GM12874 (cell line): ENCODE data around the gene ZCCHC7.

Experiments used
- TF ChIP-seq, protein P1 (sequence below): IDR thresholded peaks from 2 replicates; pipeline ENCODE4 v1.5.1; 2011; ENCODE audit warnings: low read depth, mild to moderate bottlenecking, control low read depth, low read length, moderate library complexity; ENCODE audit not compliant: insufficient read depth

The ZCCHC7 gene

GRCh38 chr9:37117956-37118355 lies 2.4 kb upstream of the ZCCHC7 start:
- TF ChIP-seq, protein P1, sequence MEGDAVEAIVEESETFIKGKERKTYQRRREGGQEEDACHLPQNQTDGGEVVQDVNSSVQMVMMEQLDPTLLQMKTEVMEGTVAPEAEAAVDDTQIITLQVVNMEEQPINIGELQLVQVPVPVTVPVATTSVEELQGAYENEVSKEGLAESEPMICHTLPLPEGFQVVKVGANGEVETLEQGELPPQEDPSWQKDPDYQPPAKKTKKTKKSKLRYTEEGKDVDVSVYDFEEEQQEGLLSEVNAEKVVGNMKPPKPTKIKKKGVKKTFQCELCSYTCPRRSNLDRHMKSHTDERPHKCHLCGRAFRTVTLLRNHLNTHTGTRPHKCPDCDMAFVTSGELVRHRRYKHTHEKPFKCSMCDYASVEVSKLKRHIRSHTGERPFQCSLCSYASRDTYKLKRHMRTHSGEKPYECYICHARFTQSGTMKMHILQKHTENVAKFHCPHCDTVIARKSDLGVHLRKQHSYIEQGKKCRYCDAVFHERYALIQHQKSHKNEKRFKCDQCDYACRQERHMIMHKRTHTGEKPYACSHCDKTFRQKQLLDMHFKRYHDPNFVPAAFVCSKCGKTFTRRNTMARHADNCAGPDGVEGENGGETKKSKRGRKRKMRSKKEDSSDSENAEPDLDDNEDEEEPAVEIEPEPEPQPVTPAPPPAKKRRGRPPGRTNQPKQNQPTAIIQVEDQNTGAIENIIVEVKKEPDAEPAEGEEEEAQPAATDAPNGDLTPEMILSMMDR = no peak

- TF ChIP-seq, protein P1 = no peak
Measured at GRCh38 chr9:37119360-37119759, 1.0 kb upstream of the ZCCHC7 start.

DNA sequence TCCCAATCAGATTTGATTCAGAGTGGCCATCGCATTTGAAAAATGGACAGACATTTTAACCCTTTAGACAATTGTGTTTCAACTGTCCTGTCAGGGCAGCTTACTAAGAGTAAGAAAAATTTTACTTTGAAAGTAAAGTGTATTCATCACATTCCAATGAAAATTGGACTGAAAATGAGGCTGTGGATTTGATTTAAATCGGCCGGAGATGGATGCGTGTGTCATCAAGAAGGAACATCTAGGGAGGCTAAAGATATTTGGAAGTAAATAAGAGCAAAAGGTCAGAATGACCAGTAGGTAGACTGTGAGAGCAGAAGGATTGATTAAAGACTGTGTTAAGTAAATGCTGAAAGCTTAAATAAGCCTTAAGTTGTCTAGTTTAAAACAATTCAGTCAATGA lies 1.5 kb downstream of the ZCCHC7 start:
- TF ChIP-seq, protein P1 = no peak

GRCh38 chr9:37126214-37126788 lies 5.9 kb downstream of the ZCCHC7 start:
- TF ChIP-seq, protein P1 = no peak

GRCh38 chr9:37127018-37127417 lies 6.6 kb downstream of the ZCCHC7 start:
- TF ChIP-seq, protein P1 = no peak

DNA sequence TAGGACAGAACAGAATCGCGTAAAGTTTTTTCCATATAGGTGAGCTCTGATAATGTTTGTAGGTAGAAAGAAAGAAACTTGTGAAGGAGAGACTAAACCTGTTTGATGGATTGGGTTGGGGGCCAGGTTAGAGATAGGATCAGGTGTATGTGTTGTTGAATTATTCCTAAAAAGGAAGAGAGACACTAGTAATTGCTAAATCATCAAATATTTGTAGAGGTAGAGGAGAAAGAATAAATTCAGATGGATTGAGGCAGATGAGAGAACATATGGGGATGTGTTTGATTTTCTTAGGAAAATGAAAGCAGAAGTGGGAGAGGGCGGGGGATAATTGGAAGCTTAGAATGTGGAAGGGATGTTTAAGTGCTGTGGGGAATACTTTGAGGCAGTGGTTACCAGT lies 7.7 kb downstream of the ZCCHC7 start:
- TF ChIP-seq, protein P1 = no peak

DNA sequence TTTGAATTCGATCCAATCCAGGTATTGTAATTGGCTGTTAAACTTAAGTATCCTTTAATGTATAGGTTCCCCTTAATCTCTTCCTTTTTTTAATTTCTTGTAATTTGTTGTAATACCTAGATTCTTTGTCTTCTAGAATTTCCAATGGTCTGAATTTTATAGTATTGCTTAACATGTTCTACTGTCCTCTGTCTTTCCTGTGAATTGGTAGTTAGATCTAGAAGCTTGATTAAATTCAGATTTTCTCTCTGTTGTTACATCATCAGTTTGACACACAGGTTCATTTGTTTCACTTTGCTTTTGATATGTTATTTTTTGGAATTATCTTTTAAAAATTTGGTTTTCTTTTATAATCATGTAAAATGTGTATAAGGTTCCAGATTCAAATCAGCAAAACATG lies 13.8 kb downstream of the ZCCHC7 start:
- TF ChIP-seq, protein P1 = no peak
